K562 (cell line): ENCODE data around the gene P2RY8. TPM values are rescaled to one million over a fixed set of nuclear protein-coding genes. Genes with fewer than 3 reads are reported as not detected.

ENCODE experiments used
- ATAC-seq: fragments of 200-7000 bp; cut with Tn5 transposase; 3 replicates; pipeline ENCODE4 v1.9.1; 2020; ENCODE audit warnings: moderate library complexity
- BruUV-seq: library from RNA; stranded (reverse); fragments of 400-500 nt; replicated peaks from 2 replicates; lab custom pipeline; 2021; lab: Mats Ljungman, UMichigan
- CTCF ChIA-PET: fragments of 300-600 bp; formaldehyde crosslinking; extraction: SDS; loops from one replicate; lab custom pipeline; 2021; ENCODE audit warnings: low intra/inter-chr PET ratio; lab: Yijun Ruan, JAX
- POLR2A ChIA-PET: fragments of 300-600, 350-650 bp; sonication (Branson Sonifier 250); formaldehyde crosslinking; extraction: SDS; loops from one replicate; lab custom pipeline; 2021; ENCODE audit warnings: antibody characterized with exemption, inconsistent platforms; lab: Yijun Ruan, JAX
- DNase-seq, 4 experiments: peaks; one replicate each; pipeline versions ENCODE4 v3.0.0 to v3.0.0-alpha.2; 2011 to 2018; ENCODE audit warnings: low spot score in 3 of 4, mixed read lengths in 3 of 4; ENCODE audit errors: extremely low read depth in 1 of 4
- FAIRE-seq: peaks from 2 replicates; lab custom pipeline; 2011; peaks lifted over from hg19 to GRCh38; lab: Jason Lieb, UNC
- H2AFZ ChIP-seq: 2 replicates; pipeline ENCODE4 v1.6.0; 2011; ENCODE audit warnings: low read depth, low read length, control low read depth, inconsistent platforms
- H3K27ac ChIP-seq: fragments of 200-600 bp; 3 replicates; pipeline ENCODE4 v1.8.0; 2011; ENCODE audit warnings: low read depth, mild to moderate bottlenecking, control low read depth, inconsistent platforms, low read length, moderate library complexity, mixed read lengths; ENCODE audit errors: extremely low read depth
- H3K27me3 ChIP-seq, 2 experiments: fragments of 300-600 bp in 1 of 2; 2 replicates in 1 of 2; 3 replicates in 1 of 2; pipeline versions ENCODE4 v1.6.0 to v1.8.0; 2011; ENCODE audit warnings: inconsistent platforms in 2 of 2, low read length in 2 of 2, mild to moderate bottlenecking in 1 of 2, mixed read lengths in 1 of 2, moderate library complexity in 1 of 2; ENCODE audit not compliant: control insufficient read depth in 2 of 2, insufficient read depth in 2 of 2
- H3K36me3 ChIP-seq: fragments of 300-600 bp; 3 replicates; pipeline ENCODE4 v1.8.0; 2011; ENCODE audit warnings: mild to moderate bottlenecking, low read length, inconsistent platforms; ENCODE audit not compliant: control insufficient read depth, insufficient read depth
- H3K4me1 ChIP-seq, 2 experiments: fragments of 200-600 bp in 1 of 2; replicated peaks in 1 of 2; 2 replicates in 1 of 2; 3 replicates in 1 of 2; pipeline versions ENCODE4 v1.5.1 to v1.8.0; 2011; ENCODE audit warnings: inconsistent platforms in 2 of 2, low read length in 2 of 2, mild to moderate bottlenecking in 1 of 2, mixed read lengths in 1 of 2, moderate library complexity in 1 of 2; ENCODE audit not compliant: control insufficient read depth in 2 of 2, insufficient read depth in 2 of 2
- H3K4me2 ChIP-seq: 2 replicates; pipeline ENCODE4 v1.6.1; 2011; ENCODE audit warnings: low read length, control low read depth, inconsistent platforms, mixed read lengths; ENCODE audit not compliant: insufficient read depth
- H3K4me3 ChIP-seq: fragments of 200-600 bp; sonication (generic), shearing (Covaris generic); 2 replicates; pipeline ENCODE4 v1.5.1; 2016; ENCODE audit warnings: control low read depth, inconsistent platforms
- H3K79me2 ChIP-seq: fragments of 200-600 bp; 3 replicates; pipeline ENCODE4 v1.8.0; 2011; ENCODE audit warnings: low read length, inconsistent platforms; ENCODE audit not compliant: control insufficient read depth, insufficient read depth
- H3K9ac ChIP-seq, 2 experiments: 2 replicates each; pipeline versions ENCODE4 v1.6.0 to v1.6.1; 2011; ENCODE audit warnings: low read depth in 2 of 2, low read length in 2 of 2, control low read depth in 1 of 2, inconsistent platforms in 1 of 2, mild to moderate bottlenecking in 1 of 2, mixed read lengths in 1 of 2; ENCODE audit not compliant: insufficient read depth in 1 of 2
- H3K9me1 ChIP-seq: one replicate; pipeline ENCODE4 v1.6.0; 2011; ENCODE audit warnings: inconsistent platforms, mild to moderate bottlenecking, low read length, moderate library complexity; ENCODE audit not compliant: control insufficient read depth, insufficient read depth
- H3K9me3 ChIP-seq: replicated peaks from 2 replicates; pipeline ENCODE4 v1.5.1; 2011; ENCODE audit warnings: low read depth, low read length, inconsistent platforms; ENCODE audit not compliant: control insufficient read depth, insufficient read depth
- H4K20me1 ChIP-seq: replicated peaks from 2 replicates; pipeline ENCODE4 v1.6.1; 2011; ENCODE audit warnings: low read length, inconsistent platforms, mixed read lengths; ENCODE audit not compliant: control insufficient read depth, insufficient read depth
- ETV1 ChIP-seq: fragments of 450-650 bp; conservative IDR thresholded peaks from 2 replicates; pipeline ENCODE4 v1.6.1; 2016; ENCODE audit warnings: missing genetic modification characterization, control low read depth, low read depth, missing compliant biosample characterization
- FOS ChIP-seq: IDR thresholded peaks from 3 replicates; pipeline ENCODE4 v1.6.1; 2011; ENCODE audit not compliant: insufficient read length; ENCODE audit errors: extremely low read depth
- GABPA ChIP-seq: fragments of 200-800 bp; sonication (Bioruptor generic); conservative IDR thresholded peaks from 2 replicates; pipeline ENCODE4 v1.6.1; 2016; ENCODE audit warnings: low read depth, missing genetic modification characterization, missing compliant biosample characterization
- PCBP1 ChIP-seq: fragments of 200-400 bp; formaldehyde crosslinking; IDR thresholded peaks from 2 replicates; pipeline ENCODE4 v1.6.1; 2018; ENCODE audit warnings: mild to moderate bottlenecking, low read depth, low read length; ENCODE audit not compliant: poor library complexity, severe bottlenecking
- POLR3A ChIP-seq: IDR thresholded peaks from 2 replicates; pipeline ENCODE4 v1.6.1; 2011; ENCODE audit warnings: borderline replicate concordance, mild to moderate bottlenecking, moderate library complexity; ENCODE audit not compliant: insufficient read length, insufficient read depth; ENCODE audit errors: extremely low read depth
- TOE1 ChIP-seq, 2 experiments: fragments of 450-650 bp in 1 of 2; sonication (generic) in 1 of 2; formaldehyde crosslinking in 1 of 2; IDR thresholded peaks; 2 replicates each; pipeline versions ENCODE4 v1.7.1 to v1.8.0; 2016 to 2022; ENCODE audit warnings: borderline replicate concordance in 2 of 2, mild to moderate bottlenecking in 2 of 2, antibody characterized with exemption in 1 of 2, inconsistent platforms in 1 of 2, low read depth in 1 of 2, missing genetic modification reagents in 1 of 2, moderate library complexity in 1 of 2
- ZC3H8 ChIP-seq: fragments of 450-650 bp; IDR thresholded peaks from 2 replicates; pipeline ENCODE4 v1.6.1; 2017
- WGBS: fragments of 100-300 bp; shearing (Covaris generic); methylation state at CpG from one replicate; pipeline ENCODE4 v1.1.6; 2016; ENCODE audit warnings: low coverage, mixed read lengths; ENCODE audit not compliant: insufficient coverage; ENCODE audit errors: missing lambda C conversion rate; 5-methylcytosine and 5-hydroxymethylcytosine counted together
- in situ Hi-C: fragments of 300-500 bp; cut with MboI; formaldehyde crosslinking; loops from 4 replicates; pipeline ENCODE4 v1.15.0; 2018; ENCODE audit warnings: inconsistent platforms, mixed read lengths
- intact Hi-C: fragments of 100-400 bp; cut with micrococcal nuclease; formaldehyde crosslinking; loops from 2 replicates; pipeline ENCODE4 v1.14.2; 2022
- polyA plus RNA-seq, 8 experiments: library from polyadenylated mRNA; depleted of rRNA in 4 of 8; stranded (reverse) in 5 of 8; unstranded in 3 of 8; fragments of >200 nt; fragmentation: Nextera tagmentation in 2 of 8; fragmentation: Illumina TruSeq in 1 of 8; extraction: Ambion mirVana in 2 of 8; extraction: Trizol in 1 of 8; gene quantifications; 2 replicates each; pipeline versions ENCODE4 v1.2.1 to v1.2.3, GENCODE V29; 2011 to 2014; ENCODE audit warnings: inconsistent platforms in 1 of 8, missing spikeins in 1 of 8
- total RNA-seq, 7 experiments: library from RNA; depleted of rRNA in 6 of 7; stranded (reverse); fragments of >200 nt in 6 of 7; fragmentation: Illumina TruSeq in 2 of 7; extraction: Trizol in 2 of 7; gene quantifications; 2 replicates each; pipeline versions ENCODE4 v1.2.1 to v1.2.3, GENCODE V29; 2011 to 2021; ENCODE audit warnings: low replicate concordance in 1 of 7

The P2RY8 gene
- total and polyA plus RNA-seq, 9 of the 15 experiments (the other 6 are each of a cell fraction or from before 2014, with no cell fraction given): 0.04 to 0.69 (median 0.08) TPM; not detected in 3

- TF ChIP-seq FOS: no peak
- TF ChIP-seq PCBP1: no peak
- no peak for TF ChIP-seq POLR3A
- no peak for TF ChIP-seq TOE1 (IDR thresholded peaks at IDR 0.05; ENCODE audit: borderline replicate concordance)
- no peak for TF ChIP-seq TOE1 (CRISPR knock-in tag; IDR thresholded peaks at IDR 0.05; ENCODE audit: borderline replicate concordance, low read depth)
- TF ChIP-seq GABPA (tag): no peak
Observed at GRCh38 chrX:1462110-1462509, 74.9 kb downstream of the P2RY8 start (continued).

- DNase-seq: no peak
- 0% methylated on average over 3 of the region's 3 CpGs for WGBS
- intact Hi-C loops (no loop called here), in situ Hi-C loops (loop anchor here (25.0 kb wide), 1 partner anchor 1156 kb away; no protein-coding TSS in a partner anchor)
- ATAC-seq: no peak
- peaks cover 0 to 13% of the 10 kb centered on the region in 2 experiments; a peak in 2 of 5 replicates for H3K4me1 ChIP-seq
- H3K36me3 ChIP-seq: no peaks in the 10 kb centered on the region
- CTCF ChIA-PET: no interaction called here
- no peak overlapping the region for H3K4me2 ChIP-seq
- BruUV-seq: no TSS peak
- no peak overlapping the region for H3K9ac ChIP-seq
- peaks cover 0 to 17% of the 10 kb centered on the region in 2 experiments; a peak in 2 of 5 replicates for H3K27me3 ChIP-seq
- H3K4me3 ChIP-seq: no peak overlapping the region
- TF ChIP-seq POLR3A: no peak
- no peak for TF ChIP-seq ETV1 (tag)
- no peak for TF ChIP-seq ZC3H8
- no peaks in the 10 kb centered on the region for H4K20me1 ChIP-seq
- POLR2A ChIA-PET: no interaction called here
- no peaks in the 10 kb centered on the region for H3K9me1 ChIP-seq
- H2AFZ ChIP-seq: no peak overlapping the region
- H3K27ac ChIP-seq: no peak overlapping the region
- no peaks in the 10 kb centered on the region; the same call in 1 of the 2 replicates for H3K9me3 ChIP-seq
- no peak for FAIRE-seq
- H3K79me2 ChIP-seq: peaks cover 13% of the 10 kb centered on the region
Observed at GRCh38 chrX:1455948-1456280, 81.1 kb downstream of the P2RY8 start.
